GM18507 (cell line): ENCODE results near the gene ZNRF1.
"Not testable (repeated sequence)": the region's sequence is repeated elsewhere in the genome, so short reads cannot be mapped to it uniquely, and the experiment has no call there.

Source experiments
- DNase-seq: peaks from one replicate; pipeline ENCODE4 v3.0.0; 2011; ENCODE audit warnings: low read depth; ENCODE audit not compliant: insufficient read length; ENCODE audit errors: extremely low spot score
- FAIRE-seq: peaks from 2 replicates; lab custom pipeline; 2011; peaks lifted over from hg19 to GRCh38; lab: Jason Lieb, UNC

Gene ZNRF1

DNA sequence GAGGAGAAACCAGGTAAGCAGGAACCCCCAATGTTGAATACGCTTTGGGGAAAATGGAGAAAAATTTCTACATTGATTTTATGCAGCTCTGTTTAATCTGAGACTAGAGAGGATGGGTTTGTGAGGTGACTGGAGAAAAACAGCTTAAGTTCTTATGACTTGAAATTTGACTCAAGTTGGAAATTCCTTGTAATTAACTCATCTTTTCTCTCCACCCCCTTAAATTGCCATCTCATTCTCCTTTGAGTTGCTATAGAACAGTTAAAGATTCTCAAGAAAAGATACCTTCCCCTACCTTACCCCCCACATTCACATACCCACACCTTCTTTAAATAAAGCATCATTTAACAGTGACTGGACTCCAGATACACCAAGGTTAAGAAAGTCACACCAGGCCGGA, 24.2 kb downstream of the ZNRF1 start:
- DNase-seq = no peak
- FAIRE-seq = no peak

DNA sequence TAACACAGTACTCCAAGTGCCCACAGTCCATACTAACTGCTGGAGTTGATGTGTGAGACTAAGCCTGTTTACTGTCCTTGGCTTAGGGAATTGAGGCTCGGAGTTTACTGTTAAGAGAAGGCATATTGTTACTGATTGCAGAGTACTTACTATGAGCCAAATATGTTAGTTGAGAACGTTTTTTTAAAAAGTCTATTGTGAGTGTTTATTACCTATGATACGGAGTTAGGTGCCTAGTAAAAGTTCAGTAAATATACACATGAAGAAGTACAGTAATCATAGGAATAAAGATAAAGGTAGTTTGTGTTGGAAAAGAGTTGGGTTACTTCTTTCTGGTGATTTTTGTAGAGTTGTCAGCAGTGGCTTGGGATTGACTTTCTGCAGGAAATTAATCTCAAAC, 25.4 kb downstream of the ZNRF1 start:
- FAIRE-seq (no peak), DNase-seq (no peak)

DNA sequence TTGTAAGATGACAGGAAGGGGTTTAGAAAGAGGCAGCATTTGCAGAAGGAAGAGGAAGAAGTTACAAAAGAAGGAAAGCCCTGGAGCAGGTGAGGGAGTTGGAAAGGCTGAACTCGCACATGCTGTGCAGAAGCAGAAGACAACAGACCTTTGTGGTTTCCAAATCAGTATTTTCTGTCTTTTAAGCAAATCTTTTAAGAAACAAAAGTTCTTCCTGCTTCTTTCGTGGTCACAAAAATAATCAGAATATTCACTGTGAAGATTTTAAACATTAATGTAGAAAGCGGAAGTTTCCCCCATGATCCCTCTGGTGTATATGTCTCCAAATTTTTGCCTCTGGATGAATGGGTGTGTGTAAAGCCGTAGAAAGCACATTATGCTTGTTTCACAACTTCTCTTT, 25.8 kb downstream of the ZNRF1 start:
- FAIRE-seq (peak; percentile 61), DNase-seq (no peak)

DNA sequence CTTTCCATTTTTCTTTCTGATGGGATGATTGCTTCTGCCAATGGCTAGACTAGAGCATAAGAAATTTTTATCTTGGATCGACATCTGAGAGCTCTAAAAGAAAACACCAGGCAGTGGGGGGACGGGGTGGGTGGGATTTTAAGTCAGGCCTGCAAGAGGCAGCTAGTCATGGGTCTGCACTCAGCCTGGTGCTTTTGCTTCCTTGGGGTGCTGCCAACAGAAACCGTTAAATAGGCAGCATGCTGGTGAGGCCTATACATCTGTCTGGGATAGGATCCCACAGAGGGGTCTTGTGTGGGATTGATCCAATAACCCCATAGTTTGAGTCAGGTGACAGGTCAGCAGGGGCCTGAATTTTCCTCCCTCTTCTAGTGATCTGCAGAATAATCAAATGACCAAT, 26.9 kb downstream of the ZNRF1 start:
- FAIRE-seq (no peak), DNase-seq (no peak)

DNA sequence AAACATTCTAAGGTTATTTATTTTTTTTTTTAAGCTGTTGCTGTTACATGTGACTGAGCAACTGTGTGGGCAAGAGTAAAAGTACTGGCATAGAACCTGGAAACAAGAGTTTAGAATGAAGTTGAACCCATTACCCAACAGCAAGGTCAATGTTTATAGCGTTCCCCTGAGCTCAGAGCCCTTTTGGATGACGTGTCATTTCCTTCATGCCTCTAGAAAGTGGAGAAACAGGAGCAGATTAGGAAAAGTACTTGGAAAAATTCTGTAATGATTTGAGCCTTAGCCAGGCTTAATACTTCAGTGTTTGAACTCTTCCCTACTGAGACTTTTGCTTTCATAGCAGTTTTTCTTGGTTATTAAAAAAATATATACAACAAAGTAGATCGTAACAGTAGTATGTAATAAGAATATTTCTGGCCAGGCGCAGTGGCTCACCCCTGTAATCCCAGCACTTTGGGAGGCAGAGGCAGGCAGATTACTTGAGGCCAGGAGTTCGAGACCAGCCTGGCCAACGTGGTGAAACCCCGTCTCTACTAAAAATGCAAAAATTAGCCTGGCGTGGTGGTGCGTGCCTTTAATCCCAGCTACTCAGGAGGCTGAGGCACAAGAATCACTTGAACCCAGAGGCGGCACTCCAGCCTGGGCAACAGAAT, 27.5 kb downstream of the ZNRF1 start:
- FAIRE-seq, DNase-seq: not testable (repeated sequence)

DNA sequence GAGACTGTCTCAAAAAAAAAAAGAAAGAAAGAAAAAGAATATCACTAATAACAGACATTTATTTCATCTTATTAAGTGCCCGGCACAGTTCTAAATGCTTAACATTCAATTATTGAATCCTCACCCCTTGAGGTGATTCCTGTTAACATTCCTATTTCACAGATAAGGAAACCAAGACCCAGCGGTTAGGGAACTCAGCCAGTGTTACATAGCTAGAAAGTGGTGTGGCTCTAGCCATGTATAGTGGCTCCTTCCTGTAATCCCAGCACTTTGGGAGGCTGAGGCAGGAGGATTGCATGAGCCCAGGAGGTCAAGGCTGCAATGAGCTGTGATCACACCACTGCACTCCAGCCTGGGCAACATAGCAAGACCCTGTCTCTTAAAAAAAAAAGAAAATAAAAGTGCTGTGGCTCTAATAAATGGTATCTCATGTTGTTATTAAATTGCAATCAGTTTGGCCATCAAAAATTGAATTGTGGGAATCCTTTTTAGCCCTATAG, 28.1 kb downstream of the ZNRF1 start:
- FAIRE-seq = no peak
- DNase-seq = no peak

DNA sequence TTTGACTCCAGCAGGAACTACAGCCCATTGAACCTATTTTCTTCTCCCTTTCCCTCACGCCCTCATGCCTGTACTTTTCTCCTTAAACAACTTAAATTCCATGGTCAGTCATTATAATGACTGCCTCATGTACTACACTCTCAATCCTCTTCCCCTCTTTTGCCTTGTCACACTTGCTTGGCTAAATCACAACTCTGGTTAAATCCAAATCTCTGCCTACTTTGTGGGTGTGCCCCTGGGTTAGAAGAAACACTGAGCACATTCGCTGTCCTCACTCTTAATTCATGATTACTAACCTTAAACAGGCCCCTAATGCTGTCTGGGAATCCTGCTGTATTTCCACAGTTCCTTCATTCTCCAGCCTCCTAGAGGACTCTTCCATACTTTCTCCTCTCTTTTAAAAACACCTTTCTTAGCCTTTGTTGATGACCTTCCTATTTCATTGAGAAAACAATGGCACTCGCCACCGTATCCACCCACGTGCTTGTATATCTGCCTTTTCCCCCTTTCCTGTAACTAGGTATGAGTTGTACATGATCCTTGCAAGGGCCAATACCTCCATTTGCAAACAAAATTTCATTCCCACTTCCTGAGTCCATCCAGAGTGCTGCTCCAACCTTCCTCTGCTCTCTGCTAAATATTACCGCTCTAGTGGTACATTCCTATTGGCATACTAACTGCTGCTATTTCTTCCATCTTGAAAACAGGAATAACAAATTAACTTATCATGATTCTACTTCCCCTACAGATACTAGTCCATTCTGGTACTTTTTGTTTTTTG, 28.9 kb downstream of the ZNRF1 start:
- FAIRE-seq (no peak), DNase-seq (no peak)

DNA sequence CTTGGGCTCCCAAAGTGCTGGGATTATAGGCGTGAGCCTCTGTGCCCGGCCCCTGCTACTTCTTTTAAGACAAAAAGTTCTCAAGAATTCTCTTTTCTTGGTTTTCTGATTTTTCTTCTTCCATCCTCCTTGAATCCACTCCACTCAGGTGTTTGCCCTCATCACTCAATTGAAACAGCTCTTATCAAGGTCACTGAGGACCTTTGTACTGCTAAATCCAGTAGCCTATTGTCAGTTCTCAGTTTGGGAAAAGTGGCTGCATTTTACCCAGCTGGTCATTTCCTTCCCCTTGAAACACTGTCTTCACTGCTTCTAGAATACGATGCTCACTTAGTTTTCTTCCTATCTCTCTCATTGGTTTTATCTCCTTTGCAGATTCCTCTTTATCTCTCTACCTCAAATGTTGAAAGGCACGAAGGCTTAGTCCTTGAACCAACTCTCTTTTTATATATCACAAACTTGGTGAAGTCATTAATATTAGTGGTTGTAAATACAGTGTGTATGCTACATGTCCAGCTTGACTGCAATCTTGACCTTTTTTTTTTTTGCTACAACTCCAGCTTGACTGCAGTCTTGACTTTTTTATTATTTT, 29.8 kb downstream of the ZNRF1 start:
- no peak for FAIRE-seq
- no peak for DNase-seq

DNA sequence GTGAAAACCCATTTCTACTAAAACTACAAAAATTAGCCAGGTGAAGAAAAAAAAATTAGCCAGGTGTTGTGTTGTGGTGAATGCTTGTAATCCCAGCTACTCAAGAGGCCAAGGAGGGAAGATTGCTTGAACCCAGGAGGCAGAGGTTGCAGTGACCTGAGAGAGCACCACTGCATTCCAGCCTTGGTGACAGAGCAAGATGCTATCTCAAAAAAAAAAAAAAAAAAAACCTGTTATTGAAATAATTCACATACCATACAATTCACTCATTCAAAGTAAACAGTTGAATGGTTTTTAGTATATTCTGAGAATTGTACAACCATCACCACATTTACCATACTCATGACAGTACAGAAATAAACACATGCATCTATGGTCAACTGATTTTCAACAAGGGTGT, 31.0 kb downstream of the ZNRF1 start:
- no peak for FAIRE-seq
- DNase-seq = no peak

DNA sequence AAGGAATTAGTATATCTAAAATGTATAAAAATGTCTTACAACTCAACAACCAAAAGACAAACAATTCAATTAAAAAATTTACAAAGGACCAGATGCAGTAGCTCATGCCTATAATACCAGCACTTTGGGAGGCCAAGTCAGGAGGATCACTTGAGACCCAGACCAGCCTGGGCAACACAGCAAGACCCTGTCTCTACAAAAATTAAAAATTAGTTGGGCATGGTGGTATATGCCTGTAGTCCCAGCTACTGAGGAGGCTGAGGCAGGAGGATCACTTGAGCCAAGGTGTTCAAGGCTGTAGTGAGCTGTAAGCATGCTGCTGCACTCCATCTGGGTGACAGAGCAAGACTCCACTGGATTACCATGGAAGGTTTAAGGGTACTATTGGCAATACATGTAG, 33.8 kb downstream of the ZNRF1 start:
- FAIRE-seq = no peak

DNA sequence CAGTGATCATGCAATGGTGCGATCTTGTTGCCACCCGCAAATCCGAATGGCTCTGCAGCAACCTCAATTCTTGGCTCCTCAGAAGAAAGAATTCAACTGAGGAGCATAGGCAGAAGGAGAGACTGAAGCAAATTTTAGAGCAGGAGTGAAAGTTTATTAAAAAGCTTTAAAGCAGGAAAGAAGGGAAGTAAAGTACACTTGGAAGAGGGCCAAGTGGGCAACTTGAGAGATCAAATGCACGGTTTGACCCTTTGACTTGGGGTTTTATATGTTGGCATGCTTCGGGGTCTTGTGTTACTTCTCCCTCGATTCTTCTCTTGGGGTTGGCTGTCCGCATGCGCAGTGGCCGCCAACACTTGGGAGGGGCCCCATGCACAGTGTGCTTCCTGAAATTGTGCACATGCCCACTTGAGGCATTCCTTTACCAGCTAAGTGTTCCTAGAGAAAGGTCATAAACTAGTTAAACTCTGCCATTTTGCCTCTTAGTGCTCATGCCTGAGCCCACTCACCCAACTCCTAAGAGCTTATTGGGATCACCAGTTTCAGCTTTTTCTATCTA, 36.7 kb downstream of the ZNRF1 start:
- DNase-seq (no peak), FAIRE-seq (no peak)

More for the DNA sequence above, 33.8 kb downstream of the ZNRF1 start:
- DNase-seq = no peak

DNA sequence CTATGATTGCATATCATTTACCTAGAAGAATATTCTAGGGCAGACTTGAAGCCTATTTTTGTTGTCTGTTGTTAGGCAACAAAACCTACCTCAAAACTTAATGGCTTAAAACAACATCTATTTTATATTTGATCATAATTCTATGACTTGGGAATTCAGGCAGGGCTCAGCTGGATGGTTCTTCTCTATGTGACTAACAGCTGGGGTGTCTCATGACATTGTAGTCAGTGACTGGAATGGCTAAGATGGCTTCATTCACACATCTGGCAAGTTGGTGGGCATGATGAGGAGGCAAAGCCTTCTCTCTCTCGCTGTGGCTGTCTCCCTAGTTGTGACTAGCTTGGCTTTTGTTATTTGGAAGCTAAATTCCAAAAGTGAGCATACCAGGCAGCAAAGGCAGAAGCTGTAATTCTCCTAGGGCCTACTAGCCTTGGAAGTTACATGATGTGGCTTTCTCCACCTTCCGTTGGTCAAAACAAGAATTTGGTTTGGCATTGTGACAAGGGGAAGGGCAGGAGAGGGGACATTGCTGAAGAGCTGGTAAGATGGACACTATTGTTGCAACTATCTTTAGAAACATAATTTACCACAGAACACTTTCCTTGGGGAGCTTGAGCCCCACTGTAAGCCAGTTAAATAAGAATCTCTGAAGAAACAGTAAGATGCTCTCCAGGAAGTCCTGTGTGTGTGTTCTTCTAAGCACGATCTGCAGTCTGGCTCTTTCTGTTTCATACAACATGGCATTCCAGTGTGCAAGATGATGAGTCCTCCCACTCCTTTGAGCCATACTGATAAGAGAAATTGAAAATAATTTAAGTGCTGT, 39.4 kb downstream of the ZNRF1 start:
- DNase-seq (no peak), FAIRE-seq (no peak)

DNA sequence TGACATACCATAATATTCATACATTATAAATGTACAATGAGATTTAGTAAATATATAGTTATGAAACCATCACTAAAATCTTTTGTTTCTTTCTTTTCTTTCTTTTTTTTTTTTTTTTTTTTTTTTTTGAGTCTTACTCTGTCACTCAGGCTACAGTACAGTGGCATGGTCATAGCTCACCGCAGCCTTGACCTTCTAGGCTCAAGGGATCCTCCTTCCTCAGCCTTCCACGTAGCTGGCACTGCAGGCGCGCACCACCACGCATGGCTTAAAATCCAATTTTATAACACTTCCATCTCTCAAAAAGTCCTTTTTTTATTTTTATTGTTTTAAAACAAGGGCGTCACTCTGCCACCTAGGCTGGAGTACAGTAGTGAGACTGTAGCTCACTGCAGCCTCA, 41.1 kb downstream of the ZNRF1 start:
- FAIRE-seq = no peak
- no peak for DNase-seq

DNA sequence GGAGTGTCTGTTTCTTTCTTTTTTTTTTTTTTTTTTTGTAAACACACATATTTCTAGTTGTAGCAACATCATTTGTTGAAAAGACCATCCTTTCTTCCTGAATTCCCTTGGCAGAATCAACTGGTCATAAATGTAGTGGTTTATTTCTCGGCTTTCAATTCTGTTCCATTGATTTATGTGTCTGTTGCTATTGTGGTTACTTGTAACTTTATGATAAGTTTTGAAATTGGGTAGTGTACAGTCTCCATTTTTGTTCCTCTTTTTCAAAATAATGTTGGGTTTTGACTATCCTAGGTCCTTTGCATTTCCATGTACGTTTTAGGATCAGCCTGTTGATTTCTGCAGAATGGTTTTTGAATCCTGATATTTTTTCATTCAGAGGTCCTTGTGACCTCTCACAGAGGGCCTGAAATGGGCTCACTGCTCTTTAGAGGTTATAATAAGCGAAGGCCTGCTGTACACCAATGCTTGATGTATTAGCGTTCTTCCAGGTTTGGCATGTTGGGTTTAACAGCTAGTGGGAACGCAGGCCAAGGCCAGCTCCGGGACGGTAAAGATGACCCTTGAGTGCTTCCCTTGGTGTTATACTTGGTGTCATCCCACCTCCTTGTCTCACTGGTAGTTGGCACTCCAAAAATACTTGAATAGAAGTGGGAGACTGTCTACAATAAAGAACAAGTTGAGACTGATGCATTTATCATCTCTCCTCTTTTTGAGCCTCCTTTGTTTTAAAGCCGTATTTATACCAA, 43.8 kb downstream of the ZNRF1 start:
- no peak for FAIRE-seq
- DNase-seq = no peak

DNA sequence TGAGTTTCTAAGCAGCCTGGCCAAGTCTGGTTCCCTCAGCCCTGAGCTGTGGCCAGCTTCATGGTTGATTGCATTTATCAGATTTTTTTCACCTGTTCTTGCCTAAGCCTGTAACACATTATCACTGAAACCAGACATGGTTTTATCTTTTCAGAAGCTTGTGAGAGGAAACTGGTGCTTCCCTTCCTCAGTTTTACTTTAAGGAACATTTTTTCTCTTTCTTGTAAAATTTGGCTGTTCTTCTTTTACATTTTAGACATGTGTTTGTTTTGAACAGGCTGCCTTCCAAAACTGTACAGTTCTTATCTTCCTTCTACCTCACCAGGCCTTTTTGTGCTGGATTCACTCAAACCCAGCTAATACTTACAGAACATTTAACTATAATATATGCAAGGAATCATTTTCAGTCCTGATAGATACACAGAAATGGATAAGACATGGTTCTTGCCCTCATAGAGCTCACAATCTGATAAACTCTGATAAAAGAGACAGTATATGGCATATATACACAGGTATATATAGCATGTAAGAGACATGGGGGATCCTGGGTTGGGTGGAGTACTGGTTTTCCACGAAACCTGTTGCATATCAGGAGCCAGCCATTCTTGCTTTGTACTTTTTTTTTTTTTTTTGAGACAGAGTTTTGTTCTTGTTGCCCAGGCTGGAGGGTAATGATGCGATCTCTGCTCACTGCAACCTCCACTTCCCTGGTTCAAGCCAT, 44.5 kb downstream of the ZNRF1 start:
- FAIRE-seq = peak; percentile 76
- no peak for DNase-seq

DNA sequence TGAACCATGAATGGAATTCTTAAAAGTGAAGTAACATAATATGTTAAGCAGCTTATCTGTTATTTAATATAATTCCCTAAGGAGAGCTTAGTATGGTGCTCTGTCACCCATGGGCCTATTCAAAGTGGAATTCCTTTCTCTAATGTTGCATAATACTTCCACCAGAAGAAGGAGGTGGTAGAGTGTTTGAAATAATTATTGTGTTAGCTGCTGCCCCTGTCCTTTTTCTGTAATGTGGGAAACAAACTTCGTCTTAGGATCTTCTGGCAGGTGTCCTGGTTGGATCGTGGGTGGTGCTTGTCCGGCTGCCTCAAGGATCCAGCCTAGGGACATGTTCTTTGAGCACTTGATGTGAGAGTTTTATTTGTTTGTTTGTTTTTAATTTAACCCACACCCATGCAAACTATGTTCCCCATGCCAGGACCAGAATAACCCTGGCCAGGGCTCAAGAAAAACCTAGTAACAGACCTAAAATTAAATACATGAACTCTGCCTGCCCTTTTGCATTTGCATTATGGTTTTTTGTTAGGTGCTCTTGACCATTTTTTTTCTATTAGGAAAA, 46.1 kb downstream of the ZNRF1 start:
- no peak for DNase-seq
- no peak for FAIRE-seq

DNA sequence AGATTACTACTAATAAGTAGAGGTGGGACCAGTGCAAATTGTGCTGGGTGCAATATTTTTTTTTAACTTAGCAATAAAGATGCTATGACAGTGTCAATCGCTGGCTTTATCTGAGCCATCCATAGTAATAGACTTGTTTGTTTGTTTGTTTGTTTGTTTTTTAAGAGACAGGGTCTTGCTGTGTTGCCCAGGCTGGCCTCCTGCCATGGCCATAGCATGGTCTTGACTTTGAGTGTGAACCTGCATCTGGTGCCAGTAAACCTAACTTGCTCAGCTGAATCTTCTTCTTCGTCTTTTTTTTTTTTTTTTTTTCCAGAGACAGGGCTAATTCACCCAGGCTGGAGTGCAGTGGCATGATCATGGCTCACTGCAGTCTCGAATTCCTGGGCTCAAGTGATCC, 46.6 kb downstream of the ZNRF1 start:
- no peak for DNase-seq
- no peak for FAIRE-seq

DNA sequence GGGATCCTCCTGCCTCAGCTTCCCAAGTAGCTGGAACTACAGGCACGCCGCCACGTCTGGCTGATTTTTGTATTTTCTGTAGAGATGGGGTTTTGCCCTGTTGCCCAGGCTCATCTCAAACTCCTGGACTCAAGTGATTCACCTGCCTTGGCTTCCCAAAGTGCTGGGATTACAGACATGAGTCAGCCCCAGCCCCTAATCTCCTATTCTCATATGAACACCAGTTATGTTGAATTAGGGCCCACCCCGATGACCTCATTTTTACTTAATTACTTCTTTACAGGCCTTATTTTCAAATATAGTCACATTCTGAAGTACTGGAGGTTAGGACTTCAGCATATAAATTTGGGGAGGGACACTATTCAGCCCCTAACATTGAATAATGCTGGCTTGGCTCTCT, 49.2 kb downstream of the ZNRF1 start:
- FAIRE-seq = no peak
- DNase-seq = no peak
